LNCaP clone FGC (cell line): Measurements from ENCODE around the gene ST6GALNAC6.

Source experiments
- DNase-seq: peaks from one replicate; pipeline ENCODE4 v3.0.0-alpha.2; 2011; ENCODE audit warnings: low read depth
- H3K4me3 ChIP-seq: 2 replicates; pipeline ENCODE4 v1.5.1; 2011; ENCODE audit warnings: mild to moderate bottlenecking, low read depth, low read length, control low read depth
- TF ChIP-seq, protein P1 (sequence below): IDR thresholded peaks from 2 replicates; pipeline ENCODE4 v1.5.1; 2012; ENCODE audit warnings: mild to moderate bottlenecking; ENCODE audit not compliant: control insufficient read depth, insufficient read depth; ENCODE audit errors: extremely low read depth

Gene ST6GALNAC6

DNA sequence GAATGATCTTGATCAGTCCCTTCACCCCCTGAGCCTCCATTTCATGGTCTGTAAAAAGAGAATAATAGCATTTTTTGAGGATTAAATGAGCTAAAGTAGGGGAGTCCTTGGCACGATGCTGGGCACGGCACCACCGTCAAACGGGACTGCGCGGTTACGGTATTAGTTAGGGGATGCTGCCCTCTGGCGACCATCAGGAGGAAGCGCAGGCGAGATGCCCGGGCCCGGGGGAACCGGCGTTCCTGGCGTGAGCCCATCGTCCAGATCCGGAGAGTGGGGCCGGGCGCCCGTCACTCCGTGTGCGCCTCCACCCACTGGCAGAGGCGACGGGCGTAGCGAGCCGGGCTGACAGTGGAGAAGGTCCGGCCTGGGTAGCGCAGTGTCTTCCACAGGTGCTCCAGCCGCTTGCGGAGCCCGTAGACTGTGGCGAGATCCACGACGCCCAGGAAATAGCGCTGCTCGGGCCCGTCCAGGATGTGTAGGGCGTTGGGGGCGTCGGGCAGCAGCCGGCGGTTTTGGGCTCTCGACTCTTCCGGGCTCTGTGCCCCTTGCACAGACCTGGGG, 22.2 kb upstream of the ST6GALNAC6 start:
- H3K4me3 ChIP-seq = peak overlapping the region; percentile 23; the same call in 1 of the 2 replicates
- TF ChIP-seq, protein P1, sequence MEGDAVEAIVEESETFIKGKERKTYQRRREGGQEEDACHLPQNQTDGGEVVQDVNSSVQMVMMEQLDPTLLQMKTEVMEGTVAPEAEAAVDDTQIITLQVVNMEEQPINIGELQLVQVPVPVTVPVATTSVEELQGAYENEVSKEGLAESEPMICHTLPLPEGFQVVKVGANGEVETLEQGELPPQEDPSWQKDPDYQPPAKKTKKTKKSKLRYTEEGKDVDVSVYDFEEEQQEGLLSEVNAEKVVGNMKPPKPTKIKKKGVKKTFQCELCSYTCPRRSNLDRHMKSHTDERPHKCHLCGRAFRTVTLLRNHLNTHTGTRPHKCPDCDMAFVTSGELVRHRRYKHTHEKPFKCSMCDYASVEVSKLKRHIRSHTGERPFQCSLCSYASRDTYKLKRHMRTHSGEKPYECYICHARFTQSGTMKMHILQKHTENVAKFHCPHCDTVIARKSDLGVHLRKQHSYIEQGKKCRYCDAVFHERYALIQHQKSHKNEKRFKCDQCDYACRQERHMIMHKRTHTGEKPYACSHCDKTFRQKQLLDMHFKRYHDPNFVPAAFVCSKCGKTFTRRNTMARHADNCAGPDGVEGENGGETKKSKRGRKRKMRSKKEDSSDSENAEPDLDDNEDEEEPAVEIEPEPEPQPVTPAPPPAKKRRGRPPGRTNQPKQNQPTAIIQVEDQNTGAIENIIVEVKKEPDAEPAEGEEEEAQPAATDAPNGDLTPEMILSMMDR = peak; percentile 91
- DNase-seq = no peak

DNA sequence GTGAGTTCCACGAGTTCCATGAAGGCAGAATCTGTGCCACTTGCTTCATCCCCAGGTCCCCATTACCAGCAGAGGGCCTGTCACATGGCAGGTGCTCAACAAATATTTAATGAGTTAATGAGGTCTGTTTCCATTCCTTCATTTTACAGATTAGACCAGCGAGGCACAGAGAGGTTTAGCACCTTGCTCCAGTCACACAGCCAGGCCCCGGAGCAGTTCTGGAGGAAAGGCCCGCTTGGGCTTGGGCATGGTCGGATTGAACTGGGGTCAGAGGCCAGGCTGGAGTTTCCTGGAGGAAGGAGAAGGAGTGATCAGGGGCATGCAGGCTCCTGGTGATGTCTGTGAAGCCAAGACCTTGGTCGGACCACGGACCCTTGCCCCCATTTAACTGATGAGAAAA, 21.4 kb upstream of the ST6GALNAC6 start:
- H3K4me3 ChIP-seq = no peak overlapping the region
- TF ChIP-seq, protein P1 = no peak
- DNase-seq = no peak

DNA sequence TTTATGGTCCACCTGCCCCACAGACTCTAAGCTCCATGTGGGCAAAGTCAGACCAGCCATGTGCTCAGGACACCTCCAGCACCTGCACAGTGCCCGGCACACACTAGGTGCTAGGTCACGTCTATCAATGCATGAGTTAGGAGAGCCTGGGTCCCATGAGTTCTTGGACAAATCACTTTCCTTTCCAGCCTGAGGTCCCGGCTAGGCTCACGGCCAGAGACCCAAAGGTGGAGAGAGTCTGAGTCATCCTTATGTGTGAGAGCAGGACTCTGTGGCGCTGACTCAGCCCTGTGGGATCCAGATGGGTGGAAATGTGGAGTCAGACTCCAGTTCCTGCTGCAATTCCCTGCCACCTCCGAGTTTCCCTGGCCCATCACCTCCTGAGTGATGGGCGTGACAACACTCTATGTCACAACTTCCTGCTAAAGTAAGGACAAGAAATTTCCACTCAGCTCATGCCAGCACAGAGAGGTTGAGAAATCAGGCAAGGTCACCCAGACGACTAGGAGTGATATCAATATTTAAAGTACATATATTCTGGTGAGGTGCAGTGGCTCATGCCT, 19.9 kb upstream of the ST6GALNAC6 start:
- no peak overlapping the region for H3K4me3 ChIP-seq
- TF ChIP-seq, protein P1 = no peak
- no peak for DNase-seq

DNA sequence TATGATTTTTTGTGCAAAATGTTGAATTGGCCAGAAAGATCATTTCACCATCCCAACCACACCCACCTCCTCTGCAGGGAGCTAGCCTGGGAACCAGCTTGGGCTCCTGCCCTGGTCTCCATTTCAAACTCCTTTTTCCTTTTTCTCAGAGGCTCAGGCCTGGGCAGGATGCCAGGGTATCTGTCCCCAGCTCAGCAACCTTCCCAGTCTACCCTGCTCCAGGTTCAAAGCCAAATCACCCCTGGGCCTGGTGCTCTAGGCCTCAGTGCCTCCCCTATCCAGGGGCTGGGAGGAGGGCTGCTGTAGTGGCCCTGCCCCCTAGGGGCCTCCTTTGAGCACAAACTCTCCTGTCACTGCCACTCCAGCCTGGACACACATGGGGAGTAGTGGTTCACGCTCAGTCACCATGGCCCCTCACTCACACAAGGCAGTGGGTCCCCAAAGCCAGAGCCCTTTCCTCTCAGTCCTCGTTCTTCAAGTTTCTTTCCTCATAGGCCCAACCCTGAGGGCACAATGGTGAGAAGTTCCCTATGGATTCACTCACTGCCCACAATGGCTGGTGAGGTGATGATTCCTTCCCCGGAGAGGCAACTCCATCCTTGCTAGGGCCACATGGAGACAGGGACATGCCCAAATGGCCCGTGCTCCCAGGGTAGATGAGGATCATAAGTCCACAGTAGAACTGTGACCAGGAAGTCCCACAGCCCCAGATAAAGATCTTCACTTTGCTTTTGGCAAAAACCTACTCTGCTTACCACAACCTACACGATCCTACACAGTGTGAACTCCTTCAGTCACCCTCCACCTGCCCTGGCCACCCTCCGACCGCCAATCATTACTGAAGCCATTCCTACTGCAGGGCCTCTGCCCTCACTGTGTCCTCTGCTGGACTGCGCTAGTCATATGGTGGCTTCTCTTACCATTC, 19.0 kb upstream of the ST6GALNAC6 start:
- no peak overlapping the region for H3K4me3 ChIP-seq
- TF ChIP-seq, protein P1 = peak; percentile 19; the same call in 1 of the 2 replicates
- DNase-seq = no peak

DNA sequence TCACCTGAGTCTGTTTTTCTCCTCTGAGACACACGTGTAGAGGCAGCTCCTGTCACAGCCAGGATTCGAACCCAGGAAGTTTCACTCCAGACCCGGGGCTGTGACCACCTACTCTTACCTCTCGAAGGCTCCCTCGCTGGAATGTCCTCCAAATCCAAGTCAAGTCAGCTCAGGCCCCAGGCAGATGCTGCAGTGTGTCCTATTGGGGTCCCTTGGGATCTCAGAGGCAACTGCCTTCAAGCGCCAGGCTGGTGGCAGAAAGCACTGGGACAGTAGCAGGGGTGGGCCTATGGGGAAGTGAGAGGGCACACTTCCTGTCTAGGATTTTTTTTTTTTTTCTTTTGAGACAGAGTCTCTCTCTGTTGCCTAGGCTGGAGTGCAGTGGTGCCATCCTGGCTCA, 18.2 kb upstream of the ST6GALNAC6 start:
- TF ChIP-seq, protein P1 = no peak
- H3K4me3 ChIP-seq = no peak overlapping the region
- no peak for DNase-seq

DNA sequence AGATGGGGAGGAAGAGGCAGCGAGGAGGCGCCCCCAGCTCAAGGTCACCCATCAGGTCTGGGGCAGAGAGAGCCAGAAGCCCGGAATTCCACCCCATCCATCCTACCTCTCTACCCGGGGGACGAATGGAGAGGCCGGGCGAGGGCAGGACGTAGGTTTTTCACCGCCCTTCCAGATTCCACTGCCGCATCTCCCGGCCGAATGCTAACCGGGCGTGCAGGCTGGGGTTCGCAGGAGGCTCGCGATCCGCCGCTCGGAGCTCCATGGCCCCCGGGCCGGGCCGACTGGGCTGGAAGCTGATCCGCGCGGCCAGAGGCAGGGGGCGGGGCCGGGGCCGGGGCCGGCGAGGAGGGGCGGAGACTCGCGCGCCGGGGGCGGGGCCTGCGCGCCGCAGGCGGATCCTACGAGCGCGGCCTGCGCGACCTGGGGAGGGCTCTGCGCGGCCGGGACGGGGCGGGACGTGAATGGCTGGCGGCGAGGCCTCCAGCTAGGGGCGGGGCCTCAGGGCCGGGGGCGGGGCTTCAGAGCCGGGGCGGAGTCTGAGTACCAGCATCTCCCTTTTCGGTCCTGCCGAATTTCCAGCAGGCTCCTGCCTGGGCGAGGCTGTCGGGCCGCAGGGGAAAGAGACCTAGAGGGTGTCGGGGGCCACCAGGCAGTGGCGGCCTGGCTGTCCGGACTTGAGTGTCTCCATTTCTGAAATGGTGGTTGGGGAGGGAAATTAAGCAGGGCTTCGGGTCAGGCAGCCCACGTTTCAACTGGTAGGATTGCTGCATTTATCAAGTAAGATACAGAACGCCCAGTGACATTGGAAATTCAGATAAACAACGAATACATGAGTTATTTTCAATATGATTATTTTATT, 17.5 kb upstream of the ST6GALNAC6 start, which contains the start of gene ST6GALNAC4:
TSS of gene ST6GALNAC4 (minus strand) at position 322 of the 862 bp plus-strand sequence. CDS start 622 bp downstream, outside the sequence.
- peak within 1 kb of the TSS; percentile 67 for H3K4me3 ChIP-seq
- TF ChIP-seq, protein P1 = no peak
- no peak for DNase-seq
